Loucy (cell line): ENCODE measurements around the gene TMEM45B.

Experiments used
- CTCF ChIP-seq: fragments of 200-600 bp; sonication (generic); conservative IDR thresholded peaks from 2 replicates; pipeline ENCODE4 v1.5.1; 2014; ENCODE audit warnings: mild to moderate bottlenecking, antibody characterized with exemption, low read length
- EZH2phosphoT487 ChIP-seq: fragments of 200-600 bp; IDR thresholded peaks from 2 replicates; pipeline ENCODE4 v1.6.1; 2018; ENCODE audit warnings: antibody characterized with exemption, mild to moderate bottlenecking, moderate library complexity, borderline replicate concordance

- TF ChIP-seq CTCF (no peak), EZH2phosphoT487 (no peak)
These were observed 1.2 kb upstream of the TMEM45B start for GRCh38 chr11:129814244-129815014.
